Lung (tissue), 12 donors: ENCODE data around the gene TTC28. TPM values are rescaled to one million over a fixed set of nuclear protein-coding genes. Genes with fewer than 3 reads are reported as not detected.

Experiments
- ATAC-seq: fragments of 200-7000 bp; cut with Tn5 transposase; one replicate; pipeline ENCODE4 v1.9.1; 2020; ENCODE audit warnings: moderate number of reproducible peaks; ENCODE audit not compliant: insufficient read depth, low FRiP score
- DNase-seq, 3 donors: peaks; one replicate each; pipeline ENCODE4 v3.0.0-alpha.2; 2013 to 2017
- H3K27ac ChIP-seq, 2 donors: one replicate each; pipeline ENCODE4 v1.5.1; 2013; ENCODE audit warnings: mild to moderate bottlenecking in 2 of 2, moderate library complexity in 2 of 2, control low read depth in 1 of 2, inconsistent platforms in 1 of 2, low read depth in 1 of 2, low read length in 1 of 2
- H3K27me3 ChIP-seq, 3 donors: one replicate each; pipeline ENCODE4 v1.5.1; 2013; ENCODE audit warnings: low read length in 2 of 3; ENCODE audit not compliant: control insufficient read depth in 3 of 3, insufficient read depth in 3 of 3
- H3K36me3 ChIP-seq, 4 donors: one replicate each; pipeline ENCODE4 v1.5.1; 2013; ENCODE audit warnings: low read length in 4 of 4, mild to moderate bottlenecking in 1 of 4, moderate library complexity in 1 of 4; ENCODE audit not compliant: control insufficient read depth in 4 of 4, insufficient read depth in 4 of 4
- H3K4me1 ChIP-seq, 5 donors: one replicate each; pipeline ENCODE4 v1.5.1; 2013; ENCODE audit warnings: low read length in 5 of 5, mild to moderate bottlenecking in 2 of 5, moderate library complexity in 1 of 5; ENCODE audit not compliant: control insufficient read depth in 5 of 5, insufficient read depth in 5 of 5
- H3K4me3 ChIP-seq: one replicate; pipeline ENCODE4 v1.5.1; 2013; ENCODE audit warnings: mild to moderate bottlenecking, control low read depth, moderate library complexity
- H3K9ac ChIP-seq, 2 donors: one replicate each; pipeline ENCODE4 v1.5.1; 2013; ENCODE audit warnings: low read length in 2 of 2, control low read depth in 1 of 2; ENCODE audit not compliant: insufficient read depth in 1 of 2
- H3K9me3 ChIP-seq, 4 donors: one replicate each; pipeline ENCODE4 v1.5.1; 2013; ENCODE audit warnings: low read length in 3 of 4, mild to moderate bottlenecking in 1 of 4, moderate library complexity in 1 of 4; ENCODE audit not compliant: control insufficient read depth in 4 of 4, insufficient read depth in 3 of 4
- WGBS, 2 donors: extraction: QIAGEN DNeasy Blood & Tissue Kit; methylation state at CpG; one replicate each; pipeline ENCODE4 v1.1.7; 2013; 5-methylcytosine and 5-hydroxymethylcytosine counted together
- polyA plus RNA-seq, 2 donors: library from polyadenylated mRNA; stranded (reverse); fragments of 200-250 nt; gene quantifications; one replicate each; pipeline ENCODE4 v1.2.1, GENCODE V29; 2013
- total RNA-seq, 2 donors: library from RNA; depleted of rRNA in 1 of 2; stranded (reverse); fragments of >200 nt in 1 of 2; gene quantifications; one replicate each; pipeline ENCODE4 v1.2.1, GENCODE V29; 2014 to 2021
- TF ChIP-seq, protein P1 (sequence below): IDR thresholded peaks from 2 replicates; pipeline ENCODE4 v1.5.1; 2012; ENCODE audit warnings: mild to moderate bottlenecking; ENCODE audit errors: control extremely low read depth, extremely low read depth
- donor health status: control.
- donor health status: control.
- donor health status: Bipolar disorder and iron deficiency.
- donor health status: healthy.
- donor health status: DM: yes; HTN: yes; CAD: no.

TTC28 gene
- total and polyA plus RNA-seq, 4 donors = 4.7 to 72.2 (median 24.8) TPM

- TF ChIP-seq, protein P1, sequence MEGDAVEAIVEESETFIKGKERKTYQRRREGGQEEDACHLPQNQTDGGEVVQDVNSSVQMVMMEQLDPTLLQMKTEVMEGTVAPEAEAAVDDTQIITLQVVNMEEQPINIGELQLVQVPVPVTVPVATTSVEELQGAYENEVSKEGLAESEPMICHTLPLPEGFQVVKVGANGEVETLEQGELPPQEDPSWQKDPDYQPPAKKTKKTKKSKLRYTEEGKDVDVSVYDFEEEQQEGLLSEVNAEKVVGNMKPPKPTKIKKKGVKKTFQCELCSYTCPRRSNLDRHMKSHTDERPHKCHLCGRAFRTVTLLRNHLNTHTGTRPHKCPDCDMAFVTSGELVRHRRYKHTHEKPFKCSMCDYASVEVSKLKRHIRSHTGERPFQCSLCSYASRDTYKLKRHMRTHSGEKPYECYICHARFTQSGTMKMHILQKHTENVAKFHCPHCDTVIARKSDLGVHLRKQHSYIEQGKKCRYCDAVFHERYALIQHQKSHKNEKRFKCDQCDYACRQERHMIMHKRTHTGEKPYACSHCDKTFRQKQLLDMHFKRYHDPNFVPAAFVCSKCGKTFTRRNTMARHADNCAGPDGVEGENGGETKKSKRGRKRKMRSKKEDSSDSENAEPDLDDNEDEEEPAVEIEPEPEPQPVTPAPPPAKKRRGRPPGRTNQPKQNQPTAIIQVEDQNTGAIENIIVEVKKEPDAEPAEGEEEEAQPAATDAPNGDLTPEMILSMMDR = no peak
- Histone ChIP-seq H3K27ac (no peak overlapping the region), H3K9ac (no peak overlapping the region), H3K9me3 (no peaks in the 10 kb centered on the region), H3K36me3 (peaks cover 0 to 14% (median 4%) of the 10 kb centered on the region in 4 donors), H3K4me1 (peaks cover 0 to 5% (median 3%) of the 10 kb centered on the region in 5 donors), H3K4me3 (no peak overlapping the region), H3K27me3 (no peaks in the 10 kb centered on the region)
- WGBS, 2 donors = 90 to 98% methylated on average over 6 of the region's 6 CpGs
- ATAC-seq (no peak), DNase-seq (no peak)
These were observed 674.1 kb downstream of the TTC28 start for GRCh38 chr22:28005513-28005912.

- Histone ChIP-seq H3K9ac (no peak overlapping the region), H3K4me3 (no peak overlapping the region), H3K9me3 (no peaks in the 10 kb centered on the region), H3K36me3 (peaks cover 0 to 11% (median 5%) of the 10 kb centered on the region in 4 donors), H3K27ac (no peak overlapping the region), H3K27me3 (no peaks in the 10 kb centered on the region), H3K4me1 (peaks cover 0 to 5% (median 1%) of the 10 kb centered on the region in 5 donors)
- WGBS, 2 donors = 91 to 93% methylated on average over 6 of the region's 6 CpGs
- DNase-seq (no peak), ATAC-seq (no peak)
- TF ChIP-seq, protein P1 = no peak
These were observed 675.6 kb downstream of the TTC28 start for GRCh38 chr22:28004021-28004420.

- H3K9me3 ChIP-seq = no peaks in the 10 kb centered on the region
- TF ChIP-seq, protein P1 = no peak
- no peak overlapping the region for H3K9ac ChIP-seq
- 81 to 83% methylated on average over 8 of the region's 8 CpGs for WGBS, 2 donors
- H3K27me3 ChIP-seq = no peaks in the 10 kb centered on the region
- ATAC-seq = no peak
- peak overlapping the region in 1 of 2 donors; percentile 8 for H3K27ac ChIP-seq
- peaks cover 0 to 5% (median 0%) of the 10 kb centered on the region in 5 donors for H3K4me1 ChIP-seq
- no peak for DNase-seq
- H3K36me3 ChIP-seq = peaks cover 0 to 17% (median 11%) of the 10 kb centered on the region in 4 donors
- H3K4me3 ChIP-seq = no peak overlapping the region
These were observed 676.6 kb downstream of the TTC28 start for GRCh38 chr22:28002863-28003565.
